Esophagus mucosa (tissue), 1 donor: ENCODE measurements around the gene FAM241B. TPM values are rescaled to one million over a fixed set of nuclear protein-coding genes. Genes with fewer than 3 reads are reported as not detected.

Source experiments
- ATAC-seq: fragments of 200-7000 bp; cut with Tn5 transposase; one replicate; pipeline ENCODE4 v1.9.1; 2020
- total RNA-seq: library from RNA; stranded (reverse); gene quantifications from one replicate; pipeline ENCODE4 v1.2.4, GENCODE V29; 2023
- donor health status: DM: yes; HTN: yes; CAD: no.

FAM241B gene
- total RNA-seq, 1 donor from 2014 or later, result 2.9 TPM

DNA sequence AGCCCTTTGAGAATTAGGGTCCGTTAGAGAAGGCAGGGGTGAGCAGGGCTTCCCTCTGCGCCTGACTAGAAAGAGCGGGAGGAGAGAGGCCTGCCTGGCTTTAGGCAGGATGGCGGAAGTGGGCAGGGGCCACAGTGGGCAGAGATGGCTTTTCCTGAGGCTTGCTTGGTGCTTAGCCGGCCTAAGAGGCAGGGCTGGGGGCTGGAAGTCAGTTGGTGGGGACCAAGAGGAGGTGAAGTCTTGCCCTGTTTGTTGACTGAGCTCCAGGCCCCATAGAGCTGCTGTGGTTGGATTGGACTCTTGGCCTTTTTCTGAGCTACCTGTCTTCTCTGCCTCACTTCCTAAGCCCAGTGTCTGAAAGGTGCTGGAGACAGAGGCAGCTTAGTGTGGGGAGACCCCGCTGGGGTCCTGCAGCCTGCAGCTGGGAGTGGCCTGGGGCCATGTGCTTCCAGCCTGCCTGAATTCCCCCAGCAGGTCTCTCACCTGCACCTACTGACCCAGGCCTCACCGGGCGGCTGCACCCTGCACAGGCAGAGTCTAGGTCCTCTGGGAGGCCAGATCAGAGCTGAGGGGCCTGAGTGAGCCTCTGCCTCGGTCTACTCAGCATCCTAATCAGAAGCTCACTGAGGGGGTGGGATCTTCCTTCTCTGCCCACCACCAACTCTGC, 4.8 kb downstream of the FAM241B start:
- no peak for ATAC-seq

DNA sequence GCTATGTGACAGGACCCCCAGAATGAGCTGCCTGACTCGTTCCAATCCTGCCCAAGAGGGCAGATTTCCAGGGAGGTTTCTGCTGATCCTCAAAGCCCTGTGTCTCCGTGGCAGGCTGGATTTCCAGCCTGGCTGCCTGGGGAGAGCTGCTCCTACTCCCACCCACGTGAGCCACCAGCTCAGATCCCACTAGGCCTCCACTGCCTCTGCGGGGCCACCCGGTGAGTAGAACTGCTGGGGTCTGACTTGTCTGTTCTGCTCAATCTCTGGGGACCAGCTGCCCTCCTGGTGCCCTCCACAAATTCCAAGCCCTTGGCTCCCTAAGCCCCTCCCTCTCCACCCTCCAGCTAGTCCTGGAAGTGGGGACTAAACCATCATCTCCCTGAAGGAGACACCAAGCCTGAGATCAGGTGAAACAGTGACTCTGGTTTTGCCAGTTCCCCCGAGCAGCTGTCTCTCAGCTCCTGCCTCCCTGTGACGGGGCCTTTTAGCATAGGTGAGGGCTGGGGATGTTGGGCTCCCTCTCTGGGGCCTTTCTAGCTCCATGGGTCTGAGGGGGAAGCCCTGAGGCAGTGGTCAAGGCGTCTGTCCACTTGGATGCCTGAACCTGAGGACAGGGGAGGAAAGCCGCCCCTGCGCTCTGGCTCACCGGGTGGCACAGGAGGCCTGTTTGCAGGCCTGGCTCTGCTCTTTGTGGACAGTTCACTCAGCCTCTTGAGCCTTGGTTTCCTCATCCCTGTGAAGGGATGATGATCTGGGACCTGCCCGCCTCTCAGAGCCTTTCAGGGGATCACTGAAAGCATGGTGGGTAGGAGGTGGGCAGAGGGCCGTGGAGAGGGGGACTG, 5.6 kb downstream of the FAM241B start:
- no peak for ATAC-seq

DNA sequence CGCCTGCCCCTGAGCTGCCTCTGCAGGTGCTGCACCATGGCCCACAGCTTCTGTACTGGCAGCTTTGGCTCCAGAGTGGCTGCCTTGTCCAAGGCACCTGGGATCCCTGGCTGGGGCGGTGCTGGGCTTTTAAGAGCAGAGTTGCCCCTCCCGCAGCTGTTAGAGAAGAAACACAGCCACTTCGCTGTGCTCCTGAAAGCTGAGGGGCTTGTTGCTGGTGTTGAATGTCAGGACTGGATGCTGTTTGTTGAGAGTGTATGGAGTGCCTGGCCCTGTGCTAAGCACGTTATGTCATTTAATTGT, 6.2 kb downstream of the FAM241B start:
- no peak for ATAC-seq

DNA sequence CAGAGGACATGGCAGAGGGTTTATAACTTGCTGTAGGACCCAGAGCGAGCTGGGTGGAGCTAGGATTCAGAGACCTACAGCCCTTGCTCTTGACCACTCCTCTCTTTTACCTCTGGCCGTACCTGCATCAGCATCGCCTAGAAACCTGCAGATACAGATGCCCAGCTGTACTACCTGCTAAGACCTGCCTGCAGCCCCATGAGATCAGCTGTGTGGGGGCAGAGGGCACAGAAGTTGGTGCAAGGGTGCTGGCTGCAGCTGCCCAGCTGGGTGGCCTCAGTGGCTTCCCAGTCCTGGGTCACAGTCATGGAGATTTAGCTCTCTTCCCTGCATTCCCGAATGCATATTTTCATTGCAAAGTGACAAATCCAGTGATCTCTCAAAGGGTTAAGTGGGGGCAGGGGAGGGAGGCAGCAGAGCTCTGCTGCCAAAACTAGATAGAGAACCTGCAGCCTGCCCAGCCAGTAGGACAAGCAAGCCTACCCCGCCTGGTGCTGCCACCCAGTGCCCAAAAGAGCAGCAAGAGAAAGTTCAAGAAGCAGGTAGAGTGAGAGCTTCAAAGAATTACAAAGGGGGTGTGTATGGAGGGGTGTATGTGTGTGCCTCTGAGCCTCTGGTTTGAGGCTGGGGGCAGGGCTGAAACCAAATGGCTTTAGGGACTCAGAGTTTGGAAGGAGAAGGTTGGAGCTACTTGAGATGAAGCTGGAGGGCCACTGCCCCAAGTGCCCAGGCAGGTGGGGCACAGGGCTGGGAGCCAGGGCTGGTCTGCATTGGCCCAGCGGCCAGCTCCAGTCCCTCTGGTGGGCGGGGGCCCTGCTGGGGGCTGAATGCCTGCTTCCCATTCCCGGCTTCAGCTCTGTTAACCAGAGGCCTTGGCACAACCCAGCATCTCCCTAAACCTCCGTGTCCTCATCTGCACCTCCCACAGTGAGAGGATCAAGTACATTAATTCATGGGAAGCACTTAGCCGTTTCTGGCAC, 6.9 kb downstream of the FAM241B start:
- peak; percentile 42 for ATAC-seq

DNA sequence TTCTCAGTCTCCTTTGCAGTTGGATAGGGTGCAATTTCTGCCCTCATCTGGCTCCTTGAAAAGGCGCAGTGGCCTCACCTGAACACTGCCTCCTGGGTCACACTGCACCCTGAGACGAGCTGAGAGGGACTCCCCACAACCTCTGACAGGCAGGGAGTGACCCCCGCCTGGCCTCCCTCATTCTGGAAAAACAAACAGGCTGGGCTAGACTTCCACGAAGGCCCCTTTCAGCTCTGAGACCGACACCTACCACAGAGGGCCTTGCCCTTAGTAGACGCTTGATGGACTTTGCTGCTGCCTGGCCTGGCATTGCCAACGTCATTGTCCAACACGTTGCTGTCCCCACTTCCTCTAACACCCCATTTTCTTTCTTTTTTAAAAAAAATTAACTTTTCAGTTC, 8.6 kb downstream of the FAM241B start:
- ATAC-seq, result no peak

DNA sequence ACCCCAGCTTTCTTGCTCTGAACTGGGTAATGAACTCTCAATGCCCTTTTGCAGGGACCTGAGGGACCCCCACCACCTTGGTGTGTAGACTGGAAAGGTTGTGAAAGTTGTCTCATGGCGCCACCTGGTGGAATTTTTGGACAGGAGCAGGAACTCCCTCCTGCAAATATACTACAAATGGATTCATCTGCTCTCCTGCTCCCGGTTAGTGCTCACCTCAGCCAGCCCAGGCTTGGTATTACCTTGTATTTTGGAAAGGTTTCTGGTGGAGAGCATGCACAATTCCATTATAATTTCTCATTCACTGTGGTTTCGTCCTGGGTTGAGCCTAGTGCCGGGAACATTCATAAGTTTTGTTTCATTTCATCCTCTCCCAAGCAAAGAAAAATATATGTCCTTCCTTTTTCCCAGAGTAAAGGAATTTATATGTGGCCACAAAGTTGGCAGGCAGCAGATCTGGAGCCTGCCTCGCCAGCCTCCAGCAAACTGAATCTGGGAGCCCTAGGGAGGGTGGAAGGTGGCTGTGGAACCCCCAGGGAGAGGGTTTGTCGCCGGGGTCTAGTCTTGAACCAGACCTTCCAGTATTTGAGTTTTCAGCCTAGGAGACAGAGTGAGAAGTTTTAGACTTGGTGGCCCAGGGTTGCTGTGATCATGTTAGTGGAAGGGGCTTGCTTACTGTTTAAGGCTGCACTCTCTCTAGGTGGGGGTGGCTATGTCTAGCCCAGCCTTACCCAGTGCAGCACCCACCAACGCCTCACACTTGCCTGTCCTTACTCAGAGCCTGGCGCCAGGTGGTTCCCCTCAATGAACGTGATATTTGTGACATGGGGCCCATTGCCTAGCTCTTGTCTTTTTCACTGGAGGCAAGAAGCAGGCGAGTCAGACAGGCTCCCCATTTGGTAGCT, 9.5 kb downstream of the FAM241B start:
- peak; percentile 48 for ATAC-seq

DNA sequence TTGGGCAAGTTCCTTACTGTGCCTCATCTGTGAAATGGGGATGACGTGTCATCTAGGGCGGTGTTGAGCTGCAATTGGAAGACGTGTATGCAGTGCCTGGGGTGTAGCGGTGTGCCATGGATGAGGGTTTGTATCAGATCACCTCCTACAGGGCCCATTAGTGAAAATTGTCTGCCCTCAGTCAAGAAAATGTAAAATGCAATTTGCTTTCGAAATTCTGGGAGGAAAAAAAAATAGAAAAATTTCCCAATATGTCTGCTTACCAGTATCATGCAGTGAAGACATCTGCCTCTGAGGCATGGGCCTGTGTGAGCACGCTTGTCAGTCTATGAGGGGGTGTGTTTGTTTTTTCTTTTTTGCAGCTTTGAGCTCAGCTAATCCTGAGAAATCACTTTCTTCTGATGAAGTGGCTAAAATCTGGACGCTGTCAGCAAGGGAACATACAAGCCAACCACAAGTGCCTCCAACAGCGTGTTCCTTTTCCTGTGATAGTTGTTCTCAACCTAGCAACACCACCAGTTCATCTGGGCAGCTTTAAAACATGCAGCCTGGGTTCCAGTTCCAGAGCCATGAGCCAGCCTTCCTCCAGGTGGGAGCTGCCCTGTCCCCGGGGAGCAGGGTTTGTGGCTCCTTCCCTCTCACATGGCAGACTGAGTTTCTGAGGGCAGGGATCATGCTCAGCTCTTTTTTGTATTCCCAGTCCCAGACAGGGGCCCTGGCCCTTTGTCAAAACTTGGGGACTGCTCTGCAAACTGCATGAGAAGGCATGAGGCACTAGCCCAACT, 10.3 kb downstream of the FAM241B start:
- peak; percentile 71 for ATAC-seq

DNA sequence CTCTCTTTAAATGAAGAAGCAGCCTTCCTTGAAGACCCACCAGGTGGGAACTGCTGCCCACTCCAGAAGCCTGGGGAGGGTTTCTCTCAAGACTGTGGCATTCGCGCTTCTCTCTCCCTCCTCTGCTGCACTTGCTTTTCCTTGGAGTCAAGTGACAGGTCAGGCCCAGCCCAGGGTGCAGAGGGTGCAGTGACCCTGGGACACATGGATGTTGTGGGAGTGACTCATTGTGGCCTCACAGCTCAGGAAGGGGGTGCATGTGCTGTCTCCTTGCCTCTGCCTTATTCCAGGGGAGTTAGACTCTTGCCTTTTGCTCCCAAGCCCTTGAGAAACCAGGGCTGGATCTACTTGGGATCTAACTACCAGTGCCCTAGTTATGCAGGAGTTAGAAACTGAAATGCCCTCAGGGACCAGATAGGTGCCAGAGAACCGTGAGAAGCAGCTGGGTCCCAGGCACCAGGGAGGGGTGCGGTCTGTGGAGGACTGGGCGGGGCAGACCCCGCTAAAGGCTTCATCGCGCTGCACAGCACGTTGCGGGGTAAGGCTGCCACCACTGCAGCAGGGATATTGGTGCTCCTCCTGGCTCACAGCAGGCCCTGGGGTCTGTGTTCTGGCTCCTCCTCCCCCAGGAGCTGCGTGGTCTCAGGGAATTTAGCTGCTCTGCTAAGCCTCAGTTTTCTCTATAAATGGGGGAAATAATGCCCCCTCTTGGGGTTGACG, 11.4 kb downstream of the FAM241B start:
- peak; percentile 22 for ATAC-seq

DNA sequence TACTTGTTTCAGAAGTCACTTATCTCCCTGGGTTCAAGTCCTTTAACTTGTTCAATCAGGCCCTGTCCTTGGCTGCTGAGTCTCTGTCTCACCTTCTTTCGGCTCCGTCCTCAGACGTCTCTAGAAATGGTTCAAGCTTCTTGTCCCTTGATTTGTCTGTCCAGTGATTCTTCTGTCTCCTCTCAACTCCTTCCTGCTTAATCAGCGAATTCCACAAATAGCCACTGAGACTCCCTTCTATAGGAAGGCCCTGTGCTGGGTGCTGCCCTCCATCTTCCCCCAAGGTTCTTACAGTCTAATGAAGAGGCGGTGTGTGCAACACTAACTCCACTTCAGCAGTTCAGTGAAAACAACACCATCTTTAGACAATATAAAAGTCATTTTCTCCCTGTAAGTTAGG, 12.7 kb downstream of the FAM241B start:
- ATAC-seq, result no peak

DNA sequence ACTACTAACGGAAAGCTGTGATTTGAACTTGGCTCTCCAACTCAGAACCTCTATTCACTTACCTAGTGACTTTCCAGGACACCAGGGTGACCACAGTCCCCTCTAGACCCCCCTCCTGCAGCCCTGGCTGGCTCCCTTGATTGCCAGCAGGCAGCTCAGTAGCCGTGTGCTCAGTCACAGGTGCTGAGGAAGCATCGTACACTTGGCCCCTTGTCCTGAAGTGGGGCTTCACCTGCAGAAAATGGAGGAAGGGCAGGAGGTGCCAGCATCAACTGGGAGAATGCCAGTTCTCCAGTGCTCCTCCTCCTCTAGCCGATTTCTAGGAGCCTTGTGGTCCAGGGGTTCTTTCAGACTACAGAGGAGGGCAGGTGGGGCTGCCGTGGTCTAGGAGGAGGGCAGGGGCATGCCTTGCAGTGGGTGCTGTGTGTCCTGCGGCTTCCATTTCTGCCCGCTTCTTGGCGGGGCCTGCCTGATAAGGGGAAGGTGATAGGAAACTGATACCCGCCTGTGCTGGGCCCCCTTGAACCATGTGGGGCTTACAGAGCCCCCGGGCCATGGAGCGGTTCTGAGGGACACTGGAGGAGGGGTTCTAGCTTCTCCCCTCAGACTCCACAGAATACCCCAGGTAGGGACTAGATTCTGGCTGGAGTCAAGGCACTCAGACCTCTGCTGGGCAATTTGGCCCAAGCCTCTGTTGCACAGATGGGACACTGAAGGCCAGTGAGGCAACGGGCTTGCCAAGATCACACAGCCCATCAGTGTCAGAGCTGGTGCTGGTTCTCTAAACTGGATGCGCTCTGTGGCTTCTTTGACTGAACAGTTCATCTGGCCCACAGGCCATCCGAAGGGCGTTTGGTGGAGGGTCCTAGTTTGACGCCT, 14.0 kb downstream of the FAM241B start:
- no peak for ATAC-seq

DNA sequence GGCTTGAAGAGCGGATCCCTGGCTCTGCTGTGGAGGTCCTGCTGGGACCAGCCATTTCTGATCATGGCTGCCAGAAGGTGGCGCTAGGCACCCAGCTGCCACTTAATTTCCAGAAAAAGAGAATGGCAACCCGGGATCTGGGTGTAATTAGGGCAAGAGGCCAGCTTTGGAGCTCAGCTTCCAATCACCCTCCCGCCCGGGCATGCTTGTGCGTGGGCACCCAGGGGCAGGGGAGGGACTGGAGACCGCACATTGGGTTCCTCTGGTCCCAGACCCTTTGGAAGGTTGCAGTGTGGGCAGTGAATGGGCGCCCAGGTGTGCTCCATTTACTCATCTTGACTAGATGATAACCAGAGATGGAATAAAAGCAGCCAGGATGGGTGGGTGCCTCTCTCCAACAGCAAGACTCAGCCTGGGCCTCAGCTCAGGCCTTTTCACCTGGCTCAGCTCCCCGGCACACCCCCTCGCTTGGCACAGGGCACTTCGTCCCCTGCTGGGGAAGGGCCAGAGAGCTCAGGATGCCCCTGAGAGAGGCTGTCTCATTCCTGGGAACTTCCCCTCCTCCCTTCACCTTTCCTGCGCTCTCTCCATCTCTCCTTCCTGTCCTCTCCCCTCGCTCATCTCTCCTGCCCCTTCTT, 14.7 kb downstream of the FAM241B start:
- ATAC-seq, result no peak

DNA sequence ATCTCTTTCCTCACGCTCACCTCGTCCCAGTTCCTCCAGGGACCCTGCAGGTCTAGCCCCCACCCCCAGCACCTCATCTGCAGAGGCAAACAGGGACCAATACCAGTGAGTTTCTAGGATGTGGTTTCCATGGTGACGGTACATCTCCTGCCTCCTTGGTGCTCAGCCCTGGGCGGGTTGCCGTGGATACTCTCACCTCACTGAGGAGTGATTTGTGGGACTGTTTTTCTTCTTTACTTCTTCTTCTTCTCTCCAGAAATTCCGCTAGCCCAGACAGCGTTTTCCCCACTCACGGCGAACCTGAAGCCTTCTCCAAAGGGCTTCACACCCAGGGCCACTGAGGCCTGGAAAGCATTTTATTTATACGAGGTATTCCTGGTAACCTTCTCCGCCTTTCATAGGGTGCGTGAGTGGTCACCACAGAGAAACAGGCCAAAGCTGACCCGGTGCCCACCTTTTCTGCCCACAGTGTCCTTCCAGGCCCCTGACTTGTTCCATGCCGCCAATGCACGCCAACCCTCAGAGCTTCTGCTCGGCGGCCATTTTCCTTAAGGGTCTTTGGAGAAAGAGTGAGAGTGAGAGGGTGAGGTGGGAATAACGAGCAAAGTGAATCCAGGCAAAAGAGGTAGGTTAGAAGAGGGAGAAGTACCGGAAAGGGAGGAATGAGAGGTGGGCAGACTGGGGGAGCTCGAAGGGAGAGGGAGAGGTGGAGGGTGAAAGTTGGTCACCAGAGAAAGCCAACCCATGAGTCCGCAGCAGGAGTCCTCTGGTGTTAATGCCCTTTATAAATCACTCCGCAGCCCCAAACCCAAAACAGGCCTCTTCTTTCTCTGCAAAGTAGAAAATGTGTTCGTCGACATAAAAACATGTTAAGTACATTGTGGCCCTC, 15.5 kb downstream of the FAM241B start:
- ATAC-seq, result no peak

DNA sequence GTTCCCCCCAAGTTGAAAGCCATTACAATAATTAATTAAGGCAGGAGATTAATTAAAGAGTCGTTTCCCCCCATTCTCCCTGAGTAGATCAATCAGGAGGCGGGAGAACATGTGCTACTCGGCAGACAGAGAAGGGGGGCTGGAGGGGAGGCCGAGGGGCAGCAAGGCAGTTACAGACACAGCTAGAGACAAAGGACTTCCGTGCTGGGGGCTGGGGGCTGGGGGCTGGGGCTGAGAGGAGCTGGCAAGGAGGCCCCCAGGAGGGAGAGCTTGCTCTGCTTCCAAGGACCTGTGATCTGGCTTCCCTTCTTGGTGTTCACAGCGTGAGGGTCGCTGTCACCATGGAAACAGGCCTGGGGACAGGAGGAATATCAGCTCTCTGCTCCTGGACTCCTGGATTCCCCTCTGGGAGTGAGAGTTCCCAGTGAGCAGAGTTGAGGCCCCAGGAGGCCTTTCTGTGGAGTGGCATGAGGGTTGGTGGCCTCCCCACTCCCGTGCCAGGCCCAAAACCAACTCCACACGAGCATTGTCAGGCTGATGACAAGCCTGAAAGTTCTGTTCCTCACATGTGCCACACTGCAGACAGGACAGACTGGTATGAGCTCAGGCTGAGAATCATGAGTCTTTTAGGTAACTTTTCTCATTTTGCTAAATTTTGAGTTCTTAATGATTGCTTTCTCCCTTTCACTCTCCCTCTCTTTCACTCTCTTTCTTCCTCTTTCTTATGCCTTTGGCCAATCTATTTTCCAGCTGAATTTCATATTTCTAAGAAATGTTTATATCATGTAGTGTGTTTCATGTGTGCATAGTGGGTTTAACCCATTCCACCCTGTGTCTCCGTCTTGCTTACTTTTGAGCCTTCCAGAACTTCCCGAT, 16.4 kb downstream of the FAM241B start:
- ATAC-seq, result no peak

DNA sequence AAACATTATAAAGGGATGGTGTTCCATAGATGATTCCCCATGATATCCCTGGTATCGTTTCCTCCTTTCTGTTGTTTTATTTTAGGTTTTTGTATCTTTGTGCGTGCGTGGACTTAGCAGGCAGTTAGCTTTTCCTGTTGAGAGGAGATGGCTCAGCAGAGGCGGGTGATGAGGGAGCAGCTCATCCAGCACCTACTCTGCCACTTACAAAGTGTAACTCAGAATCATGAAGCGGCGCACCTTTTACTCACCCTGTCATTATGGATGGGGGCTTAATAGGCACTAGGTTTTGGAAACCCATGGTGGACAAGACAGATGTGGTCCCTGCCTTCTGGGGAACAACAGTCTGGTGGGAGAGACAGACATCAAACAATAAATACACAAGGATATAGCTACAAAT, 17.1 kb downstream of the FAM241B start:
- ATAC-seq, result no peak

DNA sequence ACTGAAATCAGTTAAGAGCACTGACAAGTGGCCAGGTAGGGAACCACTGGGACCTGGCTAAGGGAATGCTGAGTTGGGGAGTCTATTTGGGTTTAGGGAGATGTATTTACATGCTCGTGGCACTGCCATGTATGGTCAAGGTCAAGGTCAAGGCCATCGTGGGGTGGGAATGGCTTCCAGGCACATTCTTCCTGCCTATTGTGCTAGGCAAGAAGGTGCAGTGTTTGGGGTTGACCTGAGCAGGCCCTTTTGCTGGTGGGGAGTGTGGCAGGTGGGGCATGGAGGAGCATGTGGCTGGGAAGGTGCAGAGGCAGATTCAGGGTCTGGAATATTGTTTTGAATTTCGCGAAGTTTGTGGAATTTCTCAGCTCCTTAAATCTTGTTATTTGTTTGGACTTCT, 17.8 kb downstream of the FAM241B start:
- no peak for ATAC-seq

DNA sequence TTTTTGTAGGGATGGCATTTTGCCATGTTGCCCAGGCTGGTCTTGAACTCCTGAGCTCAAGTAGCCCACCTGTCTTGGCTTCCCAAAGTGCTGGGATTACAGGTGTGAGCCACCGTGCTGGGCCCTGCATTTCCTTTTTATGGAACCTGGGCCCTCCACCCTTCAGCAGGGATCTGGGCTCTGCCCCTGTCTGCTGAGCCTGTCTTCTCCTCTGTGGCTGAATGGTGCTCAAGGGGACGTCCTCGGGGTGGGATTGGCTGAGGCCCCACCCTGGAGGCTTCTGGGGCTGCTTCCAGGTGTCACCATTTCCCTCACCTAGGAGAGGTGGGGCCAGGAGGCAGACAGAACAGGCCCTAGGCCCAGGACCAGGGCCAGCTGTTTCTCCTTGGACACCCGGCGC, 18.4 kb downstream of the FAM241B start:
- ATAC-seq, result no peak
